ENCODE results near the gene TOPBP1. TPM values are rescaled to one million over a fixed set of nuclear protein-coding genes. Genes with fewer than 3 reads are reported as not detected.
"Not testable (repeated sequence)": the region's sequence is repeated elsewhere in the genome, so short reads cannot be mapped to it uniquely, and the experiment has no call there.

Gene TOPBP1
- total RNA-seq, 1 donor from 2014 or later: 91.2 TPM

DNA sequence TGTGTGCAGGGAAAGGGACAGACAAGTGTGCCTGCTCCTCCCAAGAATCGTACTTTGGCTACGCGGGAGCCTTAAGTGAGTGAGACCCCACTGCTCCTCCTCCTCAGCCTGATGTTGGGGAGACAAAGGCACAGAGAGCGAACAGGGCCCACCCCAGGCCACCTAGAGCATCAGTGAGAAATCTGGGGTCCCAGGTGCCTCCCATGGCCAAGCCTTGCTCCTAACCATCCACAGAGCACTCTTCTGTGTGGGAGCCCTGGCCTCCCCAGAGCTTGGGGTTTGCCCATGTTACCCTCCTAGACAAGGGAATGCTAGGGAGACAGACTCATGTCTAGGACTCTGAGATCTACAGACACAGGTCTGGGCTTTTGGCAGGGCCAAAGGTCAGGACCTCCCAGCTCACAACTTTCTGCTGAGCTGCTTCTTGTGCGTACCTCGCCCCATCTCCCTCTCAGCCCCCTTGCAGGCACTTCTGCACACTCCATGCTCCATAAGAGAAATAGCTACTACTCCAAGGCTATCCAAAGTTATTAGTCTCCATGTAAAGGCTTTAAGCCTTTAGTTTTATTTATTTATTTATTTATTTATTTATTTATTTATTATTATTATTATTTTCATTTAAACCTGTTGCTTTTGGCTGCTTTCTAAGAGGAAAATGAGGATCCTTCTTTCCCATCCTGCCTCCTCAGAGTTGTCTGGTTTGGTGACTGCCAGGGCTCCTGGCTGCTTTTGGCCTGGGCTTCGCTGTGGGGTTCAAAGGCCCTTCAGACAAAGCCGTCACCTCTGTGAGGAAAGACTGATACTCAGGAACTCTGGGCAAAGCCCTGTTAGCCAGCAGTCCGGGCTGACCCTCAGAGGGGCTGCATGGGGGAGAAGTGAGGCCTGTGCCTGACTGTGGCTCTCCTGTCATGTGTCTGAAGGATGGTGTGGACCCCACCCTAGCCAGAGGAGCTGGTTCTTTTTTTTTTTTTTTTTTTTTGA, 32.8 kb upstream of the TOPBP1 start:
- no peak overlapping the region for H3K27ac Mint-ChIP-seq
- no peak for DNase-seq (ENCODE audit: low spot score)
- no peaks in the 10 kb centered on the region for H3K36me3 Mint-ChIP-seq (ENCODE audit: low read depth)
- H3K9me3 Mint-ChIP-seq: peaks cover 6% of the 10 kb centered on the region
- intact Hi-C loops (cut with micrococcal nuclease): no loop called here
- no peaks in the 10 kb centered on the region for H3K27me3 Mint-ChIP-seq (ENCODE audit: low read depth)
- H3K4me1 Mint-ChIP-seq (ENCODE audit: low read depth): peaks cover 8% of the 10 kb centered on the region
- no peak overlapping the region for H3K4me3 Mint-ChIP-seq (ENCODE audit: low read depth)

- H3K9me3 Mint-ChIP-seq: peaks cover 6% of the 10 kb centered on the region
- DNase-seq (ENCODE audit: low spot score): no peak
- no peaks in the 10 kb centered on the region for H3K27me3 Mint-ChIP-seq (ENCODE audit: low read depth)
- no peak overlapping the region for H3K4me3 Mint-ChIP-seq (ENCODE audit: low read depth)
- no peaks in the 10 kb centered on the region for H3K36me3 Mint-ChIP-seq (ENCODE audit: low read depth)
- intact Hi-C loops (cut with micrococcal nuclease): no loop called here
- H3K4me1 Mint-ChIP-seq (ENCODE audit: low read depth): peaks cover 8% of the 10 kb centered on the region
- no peak overlapping the region for H3K27ac Mint-ChIP-seq
Measured at GRCh38 chr3:133693821-133694220, 32.1 kb upstream of the TOPBP1 start.

GRCh38 chr3:133692759-133693158, 31.0 kb upstream of the TOPBP1 start:
- peaks cover 8% of the 10 kb centered on the region for H3K4me1 Mint-ChIP-seq (ENCODE audit: low read depth)
- no peak for DNase-seq (ENCODE audit: low spot score)
- no peaks in the 10 kb centered on the region for H3K36me3 Mint-ChIP-seq (ENCODE audit: low read depth)
- no peaks in the 10 kb centered on the region for H3K9me3 Mint-ChIP-seq
- peaks cover 1% of the 10 kb centered on the region for H3K27me3 Mint-ChIP-seq (ENCODE audit: low read depth)
- no peak overlapping the region for H3K4me3 Mint-ChIP-seq (ENCODE audit: low read depth)
- intact Hi-C loops (cut with micrococcal nuclease): no loop called here
- H3K27ac Mint-ChIP-seq: no peak overlapping the region

DNA sequence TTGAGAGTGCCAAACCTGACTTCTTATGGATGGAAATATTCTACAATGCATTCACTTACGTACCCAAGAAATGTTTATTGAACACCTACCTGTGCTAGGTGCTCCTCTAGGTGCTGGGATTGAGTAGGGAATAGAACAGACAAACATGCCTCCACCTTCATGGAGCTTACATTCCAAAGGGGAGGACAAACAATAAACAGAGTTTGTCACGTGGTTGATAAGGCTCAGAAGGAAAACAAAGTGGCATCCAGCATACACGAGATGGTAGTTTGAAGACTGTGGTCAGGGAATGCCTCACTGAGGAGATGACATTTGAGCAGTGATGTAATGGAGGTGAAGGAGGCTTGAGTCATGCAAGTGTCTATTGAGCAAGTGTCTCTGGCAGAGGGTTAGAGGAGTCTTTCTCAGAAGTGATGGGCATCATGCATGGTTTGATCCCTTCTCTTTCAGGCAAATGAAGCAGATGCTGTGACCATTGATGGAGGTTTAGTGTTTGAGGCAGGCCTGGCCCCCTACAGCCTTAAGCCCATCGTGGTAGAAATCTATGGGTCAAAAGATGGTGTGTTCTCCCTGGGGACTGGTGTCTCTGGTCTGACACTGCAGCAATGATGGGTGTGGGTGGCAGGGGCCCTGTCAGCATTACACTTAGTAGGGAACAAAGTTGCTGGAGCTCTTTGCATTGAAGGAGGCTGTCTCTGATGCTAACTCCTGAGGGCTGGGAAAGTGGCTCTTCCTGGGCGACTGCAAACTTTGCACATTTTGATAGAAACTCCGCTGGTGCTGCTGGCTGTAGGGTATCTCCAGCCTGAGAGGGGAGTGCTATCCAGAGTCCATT, 29.7 kb upstream of the TOPBP1 start:
- intact Hi-C loops (cut with micrococcal nuclease): no loop called here
- no peak overlapping the region for H3K4me3 Mint-ChIP-seq (ENCODE audit: low read depth)
- no peaks in the 10 kb centered on the region for H3K36me3 Mint-ChIP-seq (ENCODE audit: low read depth)
- H3K27me3 Mint-ChIP-seq (ENCODE audit: low read depth): peaks cover 1% of the 10 kb centered on the region
- H3K4me1 Mint-ChIP-seq (ENCODE audit: low read depth): peaks cover 8% of the 10 kb centered on the region
- no peaks in the 10 kb centered on the region for H3K9me3 Mint-ChIP-seq
- H3K27ac Mint-ChIP-seq: no peak overlapping the region
- DNase-seq (ENCODE audit: low spot score): no peak

GRCh38 chr3:133677993-133678392, 16.3 kb upstream of the TOPBP1 start:
- H3K27ac Mint-ChIP-seq; DNase-seq (ENCODE audit: low spot score); H3K4me1 Mint-ChIP-seq (ENCODE audit: low read depth); H3K4me3 Mint-ChIP-seq (ENCODE audit: low read depth); H3K9me3 Mint-ChIP-seq; H3K36me3 Mint-ChIP-seq (ENCODE audit: low read depth); intact Hi-C loops (cut with micrococcal nuclease): not testable (repeated sequence)
- peaks cover 50% of the 10 kb centered on the region for H3K27me3 Mint-ChIP-seq (ENCODE audit: low read depth)

DNA sequence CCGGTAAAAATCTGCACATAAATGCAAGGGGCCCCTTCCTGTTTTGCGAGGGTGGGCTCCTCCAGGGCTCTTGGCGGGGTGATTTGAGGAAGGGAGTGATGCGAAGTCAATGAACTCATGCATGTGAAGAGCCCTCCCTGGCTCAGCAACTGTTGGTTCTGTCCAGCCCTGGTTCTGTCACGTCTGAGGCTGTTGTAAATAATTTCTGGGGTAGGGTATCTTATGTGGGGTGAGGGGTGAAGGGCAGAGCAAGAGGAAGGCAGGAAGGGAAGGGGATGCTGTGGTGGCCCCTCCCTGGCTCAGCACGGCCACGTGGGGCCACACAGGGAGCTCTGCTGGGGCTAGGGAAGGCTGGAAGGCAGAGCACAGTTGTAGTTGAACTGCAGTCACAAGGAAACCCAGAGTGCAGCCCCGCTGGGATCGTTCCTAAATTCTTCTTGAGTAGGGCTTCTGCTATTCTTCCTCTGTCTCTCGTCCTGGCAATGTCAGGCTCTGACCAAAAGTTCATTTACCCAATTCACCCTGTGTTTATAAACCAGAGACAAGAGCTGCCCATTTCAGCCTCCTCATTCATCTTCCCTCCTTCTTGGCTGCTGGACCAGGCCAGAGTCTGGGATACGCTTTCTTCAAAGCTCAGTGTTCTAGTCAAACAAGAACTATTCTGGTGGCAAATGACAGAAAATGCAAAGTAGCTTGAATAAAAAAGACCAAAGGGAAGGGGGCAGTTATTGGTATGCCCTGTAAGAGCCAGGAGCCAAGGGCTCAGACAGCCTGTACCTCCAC, 14.8 kb upstream of the TOPBP1 start:
- H3K4me1 Mint-ChIP-seq (ENCODE audit: low read depth): no peaks in the 10 kb centered on the region
- no peak for DNase-seq (ENCODE audit: low spot score)
- H3K27me3 Mint-ChIP-seq (ENCODE audit: low read depth): peaks cover 56% of the 10 kb centered on the region
- no peak overlapping the region for H3K27ac Mint-ChIP-seq
- H3K4me3 Mint-ChIP-seq (ENCODE audit: low read depth): no peak overlapping the region
- no peaks in the 10 kb centered on the region for H3K36me3 Mint-ChIP-seq (ENCODE audit: low read depth)
- intact Hi-C loops (cut with micrococcal nuclease): no loop called here
- no peaks in the 10 kb centered on the region for H3K9me3 Mint-ChIP-seq

DNA sequence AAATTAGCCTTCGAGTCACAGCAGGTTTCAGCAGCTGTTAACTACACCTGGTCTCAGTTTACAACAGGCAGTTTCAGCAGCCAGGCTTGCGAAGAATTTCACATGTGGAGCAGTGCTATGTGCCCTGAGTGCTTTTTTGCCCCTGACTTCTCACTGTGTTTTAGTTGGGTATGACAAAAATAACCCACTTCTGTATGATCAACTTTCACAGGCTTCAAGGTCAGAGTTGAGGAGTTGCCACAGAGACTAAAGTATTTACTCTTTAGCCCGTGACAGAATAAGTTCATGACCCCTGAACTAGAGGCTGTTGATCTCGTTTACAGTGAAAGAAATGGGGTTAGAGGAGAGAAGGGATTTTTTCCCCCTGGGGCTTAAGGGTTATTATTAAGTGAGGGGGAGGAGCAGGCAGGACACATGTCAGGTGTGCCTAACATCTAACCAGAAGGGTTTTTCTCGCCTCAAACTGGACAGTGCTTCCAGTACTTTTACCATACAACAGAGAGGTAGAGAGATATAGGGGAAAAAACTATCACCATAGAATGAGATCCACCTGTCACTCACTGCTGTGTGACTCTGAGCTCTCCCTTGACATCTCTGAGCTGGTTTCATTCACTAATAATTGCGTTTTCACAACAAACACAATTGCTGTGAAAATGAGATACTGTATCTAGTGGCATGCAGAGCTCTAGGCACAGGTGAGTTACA, 14.0 kb upstream of the TOPBP1 start:
- Mint-ChIP-seq H3K27me3 (ENCODE audit: low read depth) (peaks cover 58% of the 10 kb centered on the region), H3K4me1 (ENCODE audit: low read depth) (no peaks in the 10 kb centered on the region), H3K4me3 (ENCODE audit: low read depth) (no peak overlapping the region), H3K9me3 (no peaks in the 10 kb centered on the region), H3K36me3 (ENCODE audit: low read depth) (no peaks in the 10 kb centered on the region), H3K27ac (no peak overlapping the region)
- no peak for DNase-seq (ENCODE audit: low spot score)
- intact Hi-C loops (cut with micrococcal nuclease): no loop called here

DNA sequence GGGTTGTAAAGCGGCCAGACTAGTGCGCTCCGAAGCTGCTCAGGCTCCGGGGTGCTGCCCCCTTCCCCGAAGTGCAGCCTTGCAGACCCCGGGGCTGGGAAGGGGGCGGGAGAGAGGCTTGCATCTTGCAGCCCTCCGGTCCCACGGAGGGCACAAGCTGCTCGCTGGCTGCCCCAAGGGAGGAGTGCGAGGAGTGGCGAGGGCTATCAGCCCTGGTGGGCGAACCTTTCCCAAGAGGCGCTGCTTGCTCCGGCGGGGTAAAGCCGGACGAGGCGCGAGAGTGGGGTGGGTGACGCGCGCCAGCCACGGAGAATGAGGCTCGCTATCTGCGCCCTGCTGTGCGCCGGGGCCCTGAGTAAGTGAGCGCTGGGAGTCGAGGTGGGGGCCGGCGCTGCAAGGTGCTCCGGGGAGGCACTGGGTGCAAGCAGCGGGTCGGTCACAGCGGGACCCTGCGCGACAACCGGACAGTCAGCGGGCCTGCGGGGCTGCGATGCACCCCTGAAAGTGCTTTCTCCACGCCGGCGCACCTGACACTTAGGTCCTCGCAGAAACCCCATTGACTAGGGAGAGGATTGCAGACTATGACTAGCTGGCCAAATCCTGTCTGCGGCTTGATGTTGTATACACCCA, 12.7 kb upstream of the TOPBP1 start:
- no peaks in the 10 kb centered on the region for H3K9me3 Mint-ChIP-seq

GRCh38 chr3:133673746-133674145, 12.0 kb upstream of the TOPBP1 start:
- DNase-seq (ENCODE audit: low spot score): no peak
- no peaks in the 10 kb centered on the region for H3K9me3 Mint-ChIP-seq
- no peaks in the 10 kb centered on the region for H3K4me1 Mint-ChIP-seq (ENCODE audit: low read depth)
- no peak overlapping the region for H3K4me3 Mint-ChIP-seq (ENCODE audit: low read depth)
- H3K27ac Mint-ChIP-seq: no peak overlapping the region
- peaks cover 64% of the 10 kb centered on the region for H3K27me3 Mint-ChIP-seq (ENCODE audit: low read depth)
- intact Hi-C loops (cut with micrococcal nuclease): no loop called here
- H3K36me3 Mint-ChIP-seq (ENCODE audit: low read depth): no peaks in the 10 kb centered on the region

More for the DNA sequence above, 12.7 kb upstream of the TOPBP1 start:
- intact Hi-C loops (cut with micrococcal nuclease): no loop called here
- H3K4me1 Mint-ChIP-seq (ENCODE audit: low read depth): no peaks in the 10 kb centered on the region
- no peaks in the 10 kb centered on the region for H3K36me3 Mint-ChIP-seq (ENCODE audit: low read depth)
- H3K27me3 Mint-ChIP-seq (ENCODE audit: low read depth): peaks cover 64% of the 10 kb centered on the region
- H3K27ac Mint-ChIP-seq: no peak overlapping the region
- no peak overlapping the region for H3K4me3 Mint-ChIP-seq (ENCODE audit: low read depth)
- DNase-seq (ENCODE audit: low spot score): no peak

GRCh38 chr3:133672461-133672860, 10.7 kb upstream of the TOPBP1 start:
- Mint-ChIP-seq H3K27ac (no peak overlapping the region), H3K9me3 (no peaks in the 10 kb centered on the region), H3K27me3 (ENCODE audit: low read depth) (peaks cover 56% of the 10 kb centered on the region), H3K4me3 (ENCODE audit: low read depth) (no peak overlapping the region), H3K36me3 (ENCODE audit: low read depth) (no peaks in the 10 kb centered on the region), H3K4me1 (ENCODE audit: low read depth) (no peaks in the 10 kb centered on the region)
- DNase-seq (ENCODE audit: low spot score): no peak
- intact Hi-C loops (cut with micrococcal nuclease): no loop called here

GRCh38 chr3:133670525-133670995, 8.8 kb upstream of the TOPBP1 start:
- H3K27ac Mint-ChIP-seq: no peak overlapping the region
- peaks cover 2% of the 10 kb centered on the region for H3K4me1 Mint-ChIP-seq (ENCODE audit: low read depth)
- intact Hi-C loops (cut with micrococcal nuclease): no loop called here
- no peaks in the 10 kb centered on the region for H3K9me3 Mint-ChIP-seq
- DNase-seq (ENCODE audit: low spot score): no peak
- peaks cover 43% of the 10 kb centered on the region for H3K27me3 Mint-ChIP-seq (ENCODE audit: low read depth)
- no peaks in the 10 kb centered on the region for H3K36me3 Mint-ChIP-seq (ENCODE audit: low read depth)
- no peak overlapping the region for H3K4me3 Mint-ChIP-seq (ENCODE audit: low read depth)
